Activated B cell treated with CpG ODN at 0.5 μM for 24 hours (primary cell): ENCODE measurements around the gene PLCZ1. TPM values are rescaled to one million over a fixed set of nuclear protein-coding genes. Genes with fewer than 3 reads are reported as not detected.

Experiments used
- ATAC-seq: fragments of 200-7000 bp; cut with Tn5 transposase; one replicate; pipeline ENCODE4 v1.10.0; 2021; ENCODE audit warnings: low read depth, mild to moderate bottlenecking, moderate library complexity
- CTCF ChIA-PET: fragments of 350-600 bp; sonication (Branson Sonifier 250); formaldehyde crosslinking; loops from one replicate; lab custom pipeline; 2021; ENCODE audit warnings: antibody characterized with exemption; lab: Charles Lee
- POLR2A ChIA-PET: fragments of 350-600 bp; sonication (Branson Sonifier 250); formaldehyde crosslinking; loops from one replicate; lab custom pipeline; 2021; ENCODE audit warnings: antibody characterized with exemption; lab: Charles Lee
- DNase-seq: peaks from one replicate; pipeline ENCODE4 v3.0.0; 2022
- H3K27ac Mint-ChIP-seq: one replicate; pipeline ENCODE4 v1.8.0; 2020; ENCODE audit warnings: mixed read lengths
- H3K27me3 Mint-ChIP-seq: one replicate; pipeline ENCODE4 v1.8.0; 2021; ENCODE audit warnings: mixed read lengths
- H3K36me3 Mint-ChIP-seq: one replicate; pipeline ENCODE4 v1.8.0; 2021; ENCODE audit warnings: low read depth, mixed read lengths
- H3K4me1 Mint-ChIP-seq: one replicate; pipeline ENCODE4 v1.8.0; 2021; ENCODE audit warnings: mixed read lengths
- H3K4me3 Mint-ChIP-seq: one replicate; pipeline ENCODE4 v1.8.0; 2020; ENCODE audit warnings: mild to moderate bottlenecking, mixed read lengths
- H3K9me3 Mint-ChIP-seq: one replicate; pipeline ENCODE4 v1.8.0; 2020; ENCODE audit warnings: mixed read lengths
- intact Hi-C: fragments of 100-400 bp; cut with micrococcal nuclease; formaldehyde crosslinking; loops from one replicate; pipeline ENCODE4 v1.15.1; 2024
- total RNA-seq: library from RNA; stranded (reverse); gene quantifications from 2 replicates; pipeline ENCODE4 v1.2.3, GENCODE V29; 2022
- TF ChIP-seq, protein P1 (sequence below): fragments of 200-600 bp; IDR thresholded peaks from one replicate; pipeline ENCODE4 v1.8.0; 2022; ENCODE audit warnings: antibody characterized with exemption, mild to moderate bottlenecking

PLCZ1 gene
- total RNA-seq, 1 donor from 2014 or later = not detected

DNA sequence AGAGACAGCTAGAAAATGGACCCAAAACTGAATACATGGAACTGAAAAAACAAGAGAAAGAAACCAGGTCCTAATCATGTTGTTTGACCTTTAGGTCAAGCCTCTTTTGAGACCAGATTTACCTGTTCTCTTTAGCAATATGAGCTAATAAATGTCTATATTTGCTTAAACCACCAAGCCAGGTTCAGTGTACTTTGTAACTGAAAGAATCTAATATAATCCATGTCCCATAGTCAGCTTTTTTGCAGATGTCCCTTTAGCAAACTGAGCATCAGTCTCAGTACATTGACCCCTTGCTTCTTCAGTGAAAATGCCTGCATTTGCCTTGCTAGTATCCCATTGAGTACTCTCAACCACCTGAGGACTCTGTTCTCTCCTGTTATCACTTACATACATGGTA lies 61.7 kb downstream of the PLCZ1 start:
- TF ChIP-seq, protein P1, sequence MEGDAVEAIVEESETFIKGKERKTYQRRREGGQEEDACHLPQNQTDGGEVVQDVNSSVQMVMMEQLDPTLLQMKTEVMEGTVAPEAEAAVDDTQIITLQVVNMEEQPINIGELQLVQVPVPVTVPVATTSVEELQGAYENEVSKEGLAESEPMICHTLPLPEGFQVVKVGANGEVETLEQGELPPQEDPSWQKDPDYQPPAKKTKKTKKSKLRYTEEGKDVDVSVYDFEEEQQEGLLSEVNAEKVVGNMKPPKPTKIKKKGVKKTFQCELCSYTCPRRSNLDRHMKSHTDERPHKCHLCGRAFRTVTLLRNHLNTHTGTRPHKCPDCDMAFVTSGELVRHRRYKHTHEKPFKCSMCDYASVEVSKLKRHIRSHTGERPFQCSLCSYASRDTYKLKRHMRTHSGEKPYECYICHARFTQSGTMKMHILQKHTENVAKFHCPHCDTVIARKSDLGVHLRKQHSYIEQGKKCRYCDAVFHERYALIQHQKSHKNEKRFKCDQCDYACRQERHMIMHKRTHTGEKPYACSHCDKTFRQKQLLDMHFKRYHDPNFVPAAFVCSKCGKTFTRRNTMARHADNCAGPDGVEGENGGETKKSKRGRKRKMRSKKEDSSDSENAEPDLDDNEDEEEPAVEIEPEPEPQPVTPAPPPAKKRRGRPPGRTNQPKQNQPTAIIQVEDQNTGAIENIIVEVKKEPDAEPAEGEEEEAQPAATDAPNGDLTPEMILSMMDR = no peak
- H3K27ac Mint-ChIP-seq = no peak overlapping the region
- H3K4me1 Mint-ChIP-seq = no peaks in the 10 kb centered on the region
- ChIA-PET POLR2A (no interaction called here), CTCF (no interaction called here)
- H3K9me3 Mint-ChIP-seq = peaks cover 2% of the 10 kb centered on the region
- DNase-seq (no peak), ATAC-seq (no peak)
- H3K27me3 Mint-ChIP-seq = no peaks in the 10 kb centered on the region
- no peaks in the 10 kb centered on the region for H3K36me3 Mint-ChIP-seq
- no peak overlapping the region for H3K4me3 Mint-ChIP-seq
- intact Hi-C loops = no loop called here

DNA sequence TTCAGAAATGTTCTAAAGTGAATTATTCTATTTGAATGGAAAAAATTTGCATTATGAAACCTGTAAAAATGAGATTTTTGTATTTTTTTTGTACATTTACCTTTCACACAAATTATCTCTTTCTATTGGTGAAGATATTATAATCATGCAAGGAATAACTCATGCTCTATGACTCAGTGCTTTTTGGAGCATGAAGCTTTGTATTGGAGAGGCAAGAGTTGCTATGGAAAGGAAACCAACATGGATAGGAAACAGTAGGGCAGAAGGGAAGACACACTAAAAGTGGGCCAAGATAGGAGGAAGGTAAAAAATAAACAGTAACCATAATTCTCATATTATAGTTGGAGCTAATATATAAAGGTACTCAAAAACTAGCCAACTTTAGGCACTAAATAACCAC lies 79.0 kb downstream of the PLCZ1 start:
- intact Hi-C loops = no loop called here
- ChIA-PET POLR2A (no interaction called here), CTCF (no interaction called here)
- no peaks in the 10 kb centered on the region for H3K27me3 Mint-ChIP-seq
- DNase-seq (no peak), ATAC-seq (no peak)
- H3K4me3 Mint-ChIP-seq = no peak overlapping the region
- no peaks in the 10 kb centered on the region for H3K36me3 Mint-ChIP-seq
- H3K27ac Mint-ChIP-seq = no peak overlapping the region
- no peaks in the 10 kb centered on the region for H3K4me1 Mint-ChIP-seq
- H3K9me3 Mint-ChIP-seq = peaks cover 28% of the 10 kb centered on the region
- TF ChIP-seq, protein P1 = no peak

DNA sequence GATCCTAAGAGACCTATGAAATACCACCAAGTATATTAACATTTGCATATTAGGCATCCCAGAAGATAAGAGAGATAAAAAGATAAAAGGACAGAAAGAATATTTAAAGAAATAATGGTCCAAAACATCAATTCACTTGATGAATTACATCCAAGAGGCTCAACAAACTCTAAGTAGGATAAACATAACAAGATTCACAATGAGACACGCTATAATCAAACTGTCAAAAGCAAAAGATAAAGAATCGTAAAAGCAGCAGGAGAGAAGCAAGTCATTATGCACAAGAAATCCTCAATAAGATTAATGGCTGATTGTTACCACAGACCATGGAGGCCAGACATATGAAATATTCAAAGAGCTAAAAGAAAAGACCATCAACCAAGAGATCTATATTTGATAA lies 79.6 kb downstream of the PLCZ1 start:
- H3K27ac Mint-ChIP-seq = no peak overlapping the region
- H3K9me3 Mint-ChIP-seq = peaks cover 28% of the 10 kb centered on the region
- TF ChIP-seq, protein P1 = no peak
- H3K4me3 Mint-ChIP-seq = no peak overlapping the region
- ChIA-PET CTCF (no interaction called here), POLR2A (no interaction called here)
- H3K36me3 Mint-ChIP-seq = no peaks in the 10 kb centered on the region
- no peak for ATAC-seq
- H3K4me1 Mint-ChIP-seq = no peaks in the 10 kb centered on the region
- intact Hi-C loops = no loop called here
- no peak for DNase-seq
- no peaks in the 10 kb centered on the region for H3K27me3 Mint-ChIP-seq

- no peak for DNase-seq
- Mint-ChIP-seq H3K36me3 (no peaks in the 10 kb centered on the region), H3K4me3 (no peak overlapping the region), H3K27me3 (no peaks in the 10 kb centered on the region), H3K4me1 (no peaks in the 10 kb centered on the region), H3K27ac (no peak overlapping the region), H3K9me3 (peaks cover 16% of the 10 kb centered on the region)
- CTCF ChIA-PET = no interaction called here
- no peak for ATAC-seq
- intact Hi-C loops = no loop called here
- POLR2A ChIA-PET = no interaction called here
- TF ChIP-seq, protein P1 = no peak
These were observed 82.5 kb downstream of the PLCZ1 start for GRCh38 chr12:18655351-18655750.

DNA sequence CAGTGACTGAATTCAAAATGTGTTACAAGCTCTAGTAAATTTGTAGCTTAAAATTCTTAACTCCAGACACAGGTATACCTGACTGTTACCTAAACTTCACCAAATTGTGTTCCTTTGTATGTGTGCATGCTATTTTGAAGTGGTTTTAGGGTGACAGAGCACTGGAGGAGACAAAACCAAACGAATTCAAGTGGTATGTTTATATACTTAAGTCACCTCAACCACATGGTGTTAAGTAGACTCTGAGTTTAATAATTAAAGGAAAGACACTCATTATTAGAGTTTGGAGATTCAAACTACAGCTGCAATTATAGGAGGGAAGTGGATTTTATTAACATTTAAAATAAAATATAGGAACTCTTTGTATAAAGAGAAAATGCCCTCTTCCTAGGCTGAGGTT lies 84.3 kb downstream of the PLCZ1 start:
- Mint-ChIP-seq H3K4me3 (no peak overlapping the region), H3K4me1 (no peaks in the 10 kb centered on the region), H3K36me3 (no peaks in the 10 kb centered on the region), H3K27ac (no peak overlapping the region), H3K9me3 (peaks cover 14% of the 10 kb centered on the region), H3K27me3 (no peaks in the 10 kb centered on the region)
- POLR2A ChIA-PET = no interaction called here
- no peak for DNase-seq
- ATAC-seq = no peak
- TF ChIP-seq, protein P1 = no peak
- intact Hi-C loops = no loop called here
- CTCF ChIA-PET = no interaction called here
